C4-2B (cell line): ENCODE measurements around the gene DNAL4.

Experiments
- CTCF ChIP-seq: fragments of 450-650 bp; conservative IDR thresholded peaks from 2 replicates; pipeline ENCODE4 v1.5.1; 2017; ENCODE audit warnings: mild to moderate bottlenecking
- ZFX ChIP-seq: fragments of 450-650 bp; IDR thresholded peaks from 2 replicates; pipeline ENCODE4 v1.6.1; 2017

- TF ChIP-seq CTCF (no peak), ZFX (no peak)
Observed at GRCh38 chr22:38737302-38738060, 56.5 kb downstream of the DNAL4 start.
